Measurements from ENCODE around the gene SEC23B.

SEC23B gene

DNA sequence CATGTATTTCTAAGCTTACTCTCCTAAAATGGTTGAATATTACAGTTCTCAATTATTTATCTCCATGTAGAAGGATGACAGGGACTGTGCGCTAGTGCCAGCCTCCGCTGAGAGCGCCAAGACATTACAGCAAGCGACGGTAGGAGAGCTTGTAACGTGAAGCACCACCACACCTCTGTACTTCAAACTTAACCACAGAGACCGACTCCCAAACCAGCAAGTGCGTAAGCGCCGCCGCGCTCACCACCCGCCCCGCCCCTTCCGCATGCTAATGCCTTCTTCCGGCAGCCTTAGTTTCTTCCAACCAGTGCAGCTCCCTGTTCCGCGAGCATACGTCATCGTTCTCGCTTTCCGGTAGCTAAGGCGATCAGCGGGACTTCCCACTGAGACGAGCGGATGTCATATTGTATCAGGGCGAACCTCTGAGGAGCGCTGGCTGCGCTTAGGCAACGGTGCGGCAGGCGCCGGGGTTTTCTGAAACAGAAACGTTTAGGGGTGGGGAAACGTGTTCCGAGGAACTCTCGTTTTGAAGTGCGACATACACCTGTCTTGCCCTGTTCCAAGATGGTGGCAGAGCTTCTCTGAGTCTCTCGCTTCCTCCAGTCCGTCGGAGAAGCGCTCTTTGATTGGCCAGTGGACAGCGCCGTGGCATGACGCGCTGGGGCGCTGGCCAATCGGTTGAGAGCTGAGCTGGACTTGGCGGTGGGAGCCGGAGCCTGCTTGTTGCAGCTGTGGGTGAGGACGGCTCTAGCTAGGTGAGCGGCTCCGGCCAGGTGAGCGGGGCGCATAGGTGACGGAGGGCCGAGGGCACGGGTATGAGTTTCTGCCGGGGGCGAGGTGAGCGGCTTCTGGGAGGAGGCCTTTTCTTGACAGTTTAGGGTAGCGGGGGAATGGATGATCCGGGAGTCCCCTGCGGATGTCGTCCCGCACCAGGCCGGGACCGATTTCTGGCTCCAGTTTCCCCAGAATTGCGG, at the start of gene SEC23B:
Gene SEC23B (plus strand): TSS at position 723 of the 974 bp plus-strand sequence. CDS start 2,896 bp downstream, outside the sequence.
- peak within 1 kb of the TSS; percentile 72 to 74 for H3K4me3 ChIP-seq (ENCODE audit: low read depth in 1 of 2, low read length in 2 of 2)
- peak; percentile 98 for DNase-seq

GRCh38 chr20:18465536-18466200, 42.1 kb upstream of the SEC23B start:
- Histone ChIP-seq H3K27ac (ENCODE audit: low read length) (no peak overlapping the region), H2AFZ (ENCODE audit: low read depth, low read length) (peak overlapping the region; percentile 91)

More for the DNA sequence above, at the start of gene SEC23B:
- peaks cover 31% of the 10 kb centered on the region for H3K4me1 ChIP-seq (ENCODE audit: insufficient read depth, low read length)
- H3K4me2 ChIP-seq (ENCODE audit: insufficient read depth, low read length): peak within 1 kb of the TSS; percentile 96
- H3K36me3 ChIP-seq (ENCODE audit: insufficient read depth, low read length): peaks cover 28% of the 10 kb centered on the region
- peak within 1 kb of the TSS; percentile 96 for H3K27ac ChIP-seq (ENCODE audit: low read length)
- no peaks in the 10 kb centered on the region for H3K9me3 ChIP-seq (ENCODE audit: insufficient read depth, low read length, severe bottlenecking)
- H3K27me3 ChIP-seq (ENCODE audit: insufficient read depth, low read length, poor library complexity): no peaks in the 10 kb centered on the region
- ATAC-seq (ENCODE audit: insufficient read depth, low read depth): peak; percentile 96
- no peak for TF ChIP-seq EZH2 (IDR thresholded peaks at IDR 0.05; ENCODE audit: borderline replicate concordance, low read depth, low read length, severe bottlenecking)
- TF ChIP-seq, protein P1, sequence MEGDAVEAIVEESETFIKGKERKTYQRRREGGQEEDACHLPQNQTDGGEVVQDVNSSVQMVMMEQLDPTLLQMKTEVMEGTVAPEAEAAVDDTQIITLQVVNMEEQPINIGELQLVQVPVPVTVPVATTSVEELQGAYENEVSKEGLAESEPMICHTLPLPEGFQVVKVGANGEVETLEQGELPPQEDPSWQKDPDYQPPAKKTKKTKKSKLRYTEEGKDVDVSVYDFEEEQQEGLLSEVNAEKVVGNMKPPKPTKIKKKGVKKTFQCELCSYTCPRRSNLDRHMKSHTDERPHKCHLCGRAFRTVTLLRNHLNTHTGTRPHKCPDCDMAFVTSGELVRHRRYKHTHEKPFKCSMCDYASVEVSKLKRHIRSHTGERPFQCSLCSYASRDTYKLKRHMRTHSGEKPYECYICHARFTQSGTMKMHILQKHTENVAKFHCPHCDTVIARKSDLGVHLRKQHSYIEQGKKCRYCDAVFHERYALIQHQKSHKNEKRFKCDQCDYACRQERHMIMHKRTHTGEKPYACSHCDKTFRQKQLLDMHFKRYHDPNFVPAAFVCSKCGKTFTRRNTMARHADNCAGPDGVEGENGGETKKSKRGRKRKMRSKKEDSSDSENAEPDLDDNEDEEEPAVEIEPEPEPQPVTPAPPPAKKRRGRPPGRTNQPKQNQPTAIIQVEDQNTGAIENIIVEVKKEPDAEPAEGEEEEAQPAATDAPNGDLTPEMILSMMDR (IDR thresholded peaks at IDR 0.05; ENCODE audit: borderline replicate concordance, extremely low read depth, low read length, poor library complexity, severe bottlenecking): no peak
- peak within 1 kb of the TSS; percentile 82 for H2AFZ ChIP-seq (ENCODE audit: low read depth, low read length)
- no peaks in the 10 kb centered on the region for H4K20me1 ChIP-seq (ENCODE audit: insufficient read depth, low read length)
- H3K79me2 ChIP-seq (ENCODE audit: insufficient read depth, low read length): peaks cover 25% of the 10 kb centered on the region
- peak within 1 kb of the TSS; percentile 65 for H3K9ac ChIP-seq (ENCODE audit: low read depth, low read length)

DNA sequence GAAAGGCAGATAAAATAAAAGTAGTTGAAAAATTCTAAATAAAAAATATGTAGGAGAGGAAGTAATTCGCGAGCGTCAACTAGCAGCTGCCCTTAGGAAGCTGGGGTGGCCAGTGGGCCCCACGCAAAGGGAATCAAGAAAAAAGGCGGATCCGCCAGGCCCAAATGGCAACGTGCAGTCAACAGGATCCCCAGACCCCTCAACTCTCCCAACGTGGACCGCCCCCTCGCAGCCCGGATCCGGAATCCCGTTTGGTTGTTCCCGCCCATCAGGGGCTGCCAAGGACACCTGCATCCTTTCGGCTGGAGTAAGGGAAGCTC, 41.2 kb upstream of the SEC23B start:
- ATAC-seq (ENCODE audit: insufficient read depth, low read depth) (no peak; the same call in 2 of the 3 replicates), DNase-seq (no peak)
- Histone ChIP-seq H3K27me3 (ENCODE audit: insufficient read depth, low read length, poor library complexity) (no peaks in the 10 kb centered on the region), H4K20me1 (ENCODE audit: insufficient read depth, low read length) (no peaks in the 10 kb centered on the region; the same call in 1 of the 2 replicates), H2AFZ (ENCODE audit: low read depth, low read length) (peak overlapping the region; percentile 91), H3K9me3 (ENCODE audit: insufficient read depth, low read length, severe bottlenecking) (no peaks in the 10 kb centered on the region), H3K27ac (ENCODE audit: low read length) (no peak overlapping the region), H3K79me2 (ENCODE audit: insufficient read depth, low read length) (peaks cover 36% of the 10 kb centered on the region), H3K4me1 (ENCODE audit: insufficient read depth, low read length) (peaks cover 31% of the 10 kb centered on the region), H3K4me3 (ENCODE audit: low read depth in 1 of 2, low read length in 2 of 2) (peak overlapping the region; percentile 86 to 89; a peak in 3 of 4 replicates), H3K4me2 (ENCODE audit: insufficient read depth, low read length) (peak overlapping the region; percentile 89), H3K36me3 (ENCODE audit: insufficient read depth, low read length) (peaks cover 24% of the 10 kb centered on the region; the same call in 1 of the 2 replicates), H3K9ac (ENCODE audit: low read depth, low read length) (peak overlapping the region; percentile 78)
- TF ChIP-seq EZH2 (IDR thresholded peaks at IDR 0.05; ENCODE audit: borderline replicate concordance, low read depth, low read length, severe bottlenecking): no peak
- TF ChIP-seq, protein P1 (IDR thresholded peaks at IDR 0.05; ENCODE audit: borderline replicate concordance, extremely low read depth, low read length, poor library complexity, severe bottlenecking): no peak

More at GRCh38 chr20:18465536-18466200, 42.1 kb upstream of the SEC23B start:
- Histone ChIP-seq H3K9me3 (ENCODE audit: insufficient read depth, low read length, severe bottlenecking) (no peaks in the 10 kb centered on the region), H3K79me2 (ENCODE audit: insufficient read depth, low read length) (peaks cover 34% of the 10 kb centered on the region), H3K27me3 (ENCODE audit: insufficient read depth, low read length, poor library complexity) (no peaks in the 10 kb centered on the region), H3K4me3 (ENCODE audit: low read depth in 1 of 2, low read length in 2 of 2) (no peak overlapping the region), H3K4me1 (ENCODE audit: insufficient read depth, low read length) (peaks cover 31% of the 10 kb centered on the region), H3K9ac (ENCODE audit: low read depth, low read length) (no peak overlapping the region), H3K36me3 (ENCODE audit: insufficient read depth, low read length) (peaks cover 15% of the 10 kb centered on the region; the same call in 1 of the 2 replicates), H3K4me2 (ENCODE audit: insufficient read depth, low read length) (peak overlapping the region; percentile 89), H4K20me1 (ENCODE audit: insufficient read depth, low read length) (no peaks in the 10 kb centered on the region)
- no peak for DNase-seq
- TF ChIP-seq, protein P1 (IDR thresholded peaks at IDR 0.05; ENCODE audit: borderline replicate concordance, extremely low read depth, low read length, poor library complexity, severe bottlenecking): no peak
- TF ChIP-seq EZH2 (IDR thresholded peaks at IDR 0.05; ENCODE audit: borderline replicate concordance, low read depth, low read length, severe bottlenecking): no peak
- no peak for ATAC-seq (ENCODE audit: insufficient read depth, low read depth)

Data from DND-41 (cell line).